Measurements from ENCODE around the gene LRRN2. TPM values are rescaled to one million over a fixed set of nuclear protein-coding genes. Genes with fewer than 3 reads are reported as not detected.

Gene LRRN2
- total and polyA plus RNA-seq, 9 of the 15 experiments (the other 6 are each of a cell fraction or from before 2014, with no cell fraction given), result 0.05 TPM; not detected in 8

DNA sequence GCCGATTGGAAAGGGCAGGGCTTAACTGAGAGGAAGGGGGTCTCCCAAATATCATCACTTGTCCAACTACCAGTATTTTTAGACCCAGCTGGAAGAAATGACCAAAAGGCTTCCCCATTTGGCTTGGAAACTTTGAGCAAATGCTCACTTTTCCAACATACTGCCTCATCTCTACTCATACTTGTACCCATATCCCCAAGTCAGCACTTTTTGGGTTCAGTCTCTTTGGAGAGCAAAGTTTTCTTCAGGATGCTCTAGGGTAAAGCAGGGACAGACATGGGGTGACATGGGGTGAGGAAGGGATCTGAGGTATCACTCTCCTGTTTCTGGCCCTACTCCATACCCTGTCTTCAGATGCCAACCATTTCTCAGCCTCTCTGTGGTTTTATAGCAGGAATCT is 27.2 kb downstream of the LRRN2 start (continued):
- TF ChIP-seq ARID3A (IDR thresholded peaks at IDR 0.05; ENCODE audit: borderline replicate concordance, low read depth, low read length), result no peak
- no peak for TF ChIP-seq FOXK2 (conservative IDR thresholded peaks at IDR 0.05 in 1 of 2, IDR thresholded peaks at IDR 0.05 in 1 of 2; ENCODE audit: low read depth in 2 of 2)
- no peak for TF ChIP-seq ETV5 (CRISPR knock-in tag; IDR thresholded peaks at IDR 0.05; ENCODE audit: low read depth)
- TF ChIP-seq NCOA6 (IDR thresholded peaks at IDR 0.05), result no peak
- peak; percentile 87 for TF ChIP-seq MAFK (IDR thresholded peaks at IDR 0.05; ENCODE audit: low read length)
- TF ChIP-seq GTF2E2 (tag; IDR thresholded peaks at IDR 0.05), result no peak
- TF ChIP-seq FOXK1 (CRISPR knock-in tag; IDR thresholded peaks at IDR 0.05; ENCODE audit: borderline replicate concordance), result no peak
- no peak for TF ChIP-seq NFYB (IDR thresholded peaks at IDR 0.05; ENCODE audit: extremely low read depth, insufficient read length)
- peak; percentile 91 for TF ChIP-seq C11orf30 (IDR thresholded peaks at IDR 0.05; ENCODE audit: low read depth)
- TF ChIP-seq MAFF (IDR thresholded peaks at IDR 0.05; ENCODE audit: low read length), result peak; percentile 82
- TF ChIP-seq, protein P1, sequence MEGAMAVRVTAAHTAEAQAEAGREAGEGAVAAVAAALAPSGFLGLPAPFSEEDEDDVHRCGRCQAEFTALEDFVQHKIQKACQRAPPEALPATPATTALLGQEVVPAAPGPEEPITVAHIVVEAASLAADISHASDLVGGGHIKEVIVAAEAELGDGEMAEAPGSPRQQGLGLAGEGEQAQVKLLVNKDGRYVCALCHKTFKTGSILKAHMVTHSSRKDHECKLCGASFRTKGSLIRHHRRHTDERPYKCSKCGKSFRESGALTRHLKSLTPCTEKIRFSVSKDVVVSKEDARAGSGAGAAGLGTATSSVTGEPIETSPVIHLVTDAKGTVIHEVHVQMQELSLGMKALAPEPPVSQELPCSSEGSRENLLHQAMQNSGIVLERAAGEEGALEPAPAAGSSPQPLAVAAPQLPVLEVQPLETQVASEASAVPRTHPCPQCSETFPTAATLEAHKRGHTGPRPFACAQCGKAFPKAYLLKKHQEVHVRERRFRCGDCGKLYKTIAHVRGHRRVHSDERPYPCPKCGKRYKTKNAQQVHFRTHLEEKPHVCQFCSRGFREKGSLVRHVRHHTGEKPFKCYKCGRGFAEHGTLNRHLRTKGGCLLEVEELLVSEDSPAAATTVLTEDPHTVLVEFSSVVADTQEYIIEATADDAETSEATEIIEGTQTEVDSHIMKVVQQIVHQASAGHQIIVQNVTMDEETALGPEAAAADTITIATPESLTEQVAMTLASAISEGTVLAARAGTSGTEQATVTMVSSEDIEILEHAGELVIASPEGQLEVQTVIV (CRISPR knock-in tag; IDR thresholded peaks at IDR 0.05; ENCODE audit: borderline replicate concordance), result no peak
- TF ChIP-seq ZNF239 (CRISPR knock-in tag; IDR thresholded peaks at IDR 0.05), result no peak
- no peak for TF ChIP-seq TCF15 (CRISPR knock-in tag; IDR thresholded peaks at IDR 0.05)
- TF ChIP-seq MAFG (tag; conservative IDR thresholded peaks at IDR 0.05), result peak; percentile 89
- TF ChIP-seq, protein P2, sequence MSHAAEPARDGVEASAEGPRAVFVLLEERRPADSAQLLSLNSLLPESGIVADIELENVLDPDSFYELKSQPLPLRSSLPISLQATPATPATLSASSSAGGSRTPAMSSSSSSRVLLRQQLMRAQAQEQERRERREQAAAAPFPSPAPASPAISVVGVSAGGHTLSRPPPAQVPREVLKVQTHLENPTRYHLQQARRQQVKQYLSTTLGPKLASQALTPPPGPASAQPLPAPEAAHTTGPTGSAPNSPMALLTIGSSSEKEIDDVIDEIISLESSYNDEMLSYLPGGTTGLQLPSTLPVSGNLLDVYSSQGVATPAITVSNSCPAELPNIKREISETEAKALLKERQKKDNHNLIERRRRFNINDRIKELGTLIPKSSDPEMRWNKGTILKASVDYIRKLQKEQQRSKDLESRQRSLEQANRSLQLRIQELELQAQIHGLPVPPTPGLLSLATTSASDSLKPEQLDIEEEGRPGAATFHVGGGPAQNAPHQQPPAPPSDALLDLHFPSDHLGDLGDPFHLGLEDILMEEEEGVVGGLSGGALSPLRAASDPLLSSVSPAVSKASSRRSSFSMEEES (CRISPR knock-in tag; IDR thresholded peaks at IDR 0.05), result no peak

All from K562 (cell line).